Loucy (cell line): ENCODE measurements around the gene ATP11B.

Experiments
- EZH2phosphoT487 ChIP-seq: fragments of 200-600 bp; IDR thresholded peaks from 2 replicates; pipeline ENCODE4 v1.6.1; 2018; ENCODE audit warnings: antibody characterized with exemption, mild to moderate bottlenecking, moderate library complexity, borderline replicate concordance
- TF ChIP-seq, protein P1 (sequence below): fragments of 200-600 bp; sonication (generic); conservative IDR thresholded peaks from 2 replicates; pipeline ENCODE4 v1.5.1; 2014; ENCODE audit warnings: mild to moderate bottlenecking, antibody characterized with exemption, low read length

- TF ChIP-seq, protein P1, sequence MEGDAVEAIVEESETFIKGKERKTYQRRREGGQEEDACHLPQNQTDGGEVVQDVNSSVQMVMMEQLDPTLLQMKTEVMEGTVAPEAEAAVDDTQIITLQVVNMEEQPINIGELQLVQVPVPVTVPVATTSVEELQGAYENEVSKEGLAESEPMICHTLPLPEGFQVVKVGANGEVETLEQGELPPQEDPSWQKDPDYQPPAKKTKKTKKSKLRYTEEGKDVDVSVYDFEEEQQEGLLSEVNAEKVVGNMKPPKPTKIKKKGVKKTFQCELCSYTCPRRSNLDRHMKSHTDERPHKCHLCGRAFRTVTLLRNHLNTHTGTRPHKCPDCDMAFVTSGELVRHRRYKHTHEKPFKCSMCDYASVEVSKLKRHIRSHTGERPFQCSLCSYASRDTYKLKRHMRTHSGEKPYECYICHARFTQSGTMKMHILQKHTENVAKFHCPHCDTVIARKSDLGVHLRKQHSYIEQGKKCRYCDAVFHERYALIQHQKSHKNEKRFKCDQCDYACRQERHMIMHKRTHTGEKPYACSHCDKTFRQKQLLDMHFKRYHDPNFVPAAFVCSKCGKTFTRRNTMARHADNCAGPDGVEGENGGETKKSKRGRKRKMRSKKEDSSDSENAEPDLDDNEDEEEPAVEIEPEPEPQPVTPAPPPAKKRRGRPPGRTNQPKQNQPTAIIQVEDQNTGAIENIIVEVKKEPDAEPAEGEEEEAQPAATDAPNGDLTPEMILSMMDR = no peak
- no peak for TF ChIP-seq EZH2phosphoT487
Measured at GRCh38 chr3:182861348-182861747, 68.0 kb downstream of the ATP11B start.
